ENCODE measurements around the gene ZFHX3.

ZFHX3 gene

DNA sequence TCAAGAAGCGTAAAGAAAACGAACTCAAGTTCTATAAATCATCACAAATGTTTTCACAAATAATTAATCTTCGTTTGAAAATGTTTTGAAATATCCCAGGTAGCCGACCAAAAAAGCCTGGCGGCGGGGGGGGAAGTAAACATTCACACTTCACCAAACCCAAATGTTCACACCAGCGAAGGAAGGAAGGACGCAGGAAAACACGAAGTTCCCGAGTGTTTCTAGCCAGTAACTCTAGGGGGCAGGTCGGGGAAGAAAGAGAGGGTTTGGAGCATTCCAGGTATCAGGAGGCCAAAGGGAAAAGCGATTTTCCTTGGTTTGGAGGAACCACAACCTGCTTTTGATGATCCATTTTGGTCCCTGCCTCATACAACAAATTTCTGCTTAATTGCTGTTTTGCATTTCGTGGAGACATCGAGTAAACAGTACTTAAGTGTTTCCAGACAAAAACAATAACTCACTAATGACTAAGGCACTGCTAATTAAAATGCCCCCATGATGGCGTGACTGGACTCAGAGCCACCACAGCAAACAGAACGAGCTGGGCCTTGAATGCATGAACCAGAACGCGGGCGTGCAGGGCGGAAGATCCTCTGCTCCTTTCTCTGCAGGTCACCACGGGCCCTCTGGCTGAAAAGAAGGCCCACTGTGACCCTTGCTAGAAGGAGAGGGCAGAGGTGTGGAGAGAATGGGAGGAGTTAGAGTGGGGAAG lies 16.6 kb downstream of the ZFHX3 start:
- peaks cover 28% of the 10 kb centered on the region for H3K4me1 ChIP-seq
- DNase-seq: no peak
- TF ChIP-seq, protein P1, sequence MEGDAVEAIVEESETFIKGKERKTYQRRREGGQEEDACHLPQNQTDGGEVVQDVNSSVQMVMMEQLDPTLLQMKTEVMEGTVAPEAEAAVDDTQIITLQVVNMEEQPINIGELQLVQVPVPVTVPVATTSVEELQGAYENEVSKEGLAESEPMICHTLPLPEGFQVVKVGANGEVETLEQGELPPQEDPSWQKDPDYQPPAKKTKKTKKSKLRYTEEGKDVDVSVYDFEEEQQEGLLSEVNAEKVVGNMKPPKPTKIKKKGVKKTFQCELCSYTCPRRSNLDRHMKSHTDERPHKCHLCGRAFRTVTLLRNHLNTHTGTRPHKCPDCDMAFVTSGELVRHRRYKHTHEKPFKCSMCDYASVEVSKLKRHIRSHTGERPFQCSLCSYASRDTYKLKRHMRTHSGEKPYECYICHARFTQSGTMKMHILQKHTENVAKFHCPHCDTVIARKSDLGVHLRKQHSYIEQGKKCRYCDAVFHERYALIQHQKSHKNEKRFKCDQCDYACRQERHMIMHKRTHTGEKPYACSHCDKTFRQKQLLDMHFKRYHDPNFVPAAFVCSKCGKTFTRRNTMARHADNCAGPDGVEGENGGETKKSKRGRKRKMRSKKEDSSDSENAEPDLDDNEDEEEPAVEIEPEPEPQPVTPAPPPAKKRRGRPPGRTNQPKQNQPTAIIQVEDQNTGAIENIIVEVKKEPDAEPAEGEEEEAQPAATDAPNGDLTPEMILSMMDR (IDR thresholded peaks at IDR 0.05; ENCODE audit: low read depth, low read length): peak; percentile 41; the same call in 1 of the 2 replicates
- H3K9me3 ChIP-seq: no peaks in the 10 kb centered on the region
- H3K36me3 ChIP-seq: no peaks in the 10 kb centered on the region
- H3K27me3 ChIP-seq: no peaks in the 10 kb centered on the region
- no peak overlapping the region for H3K4me3 ChIP-seq (ENCODE audit: low read depth, low read length)

DNA sequence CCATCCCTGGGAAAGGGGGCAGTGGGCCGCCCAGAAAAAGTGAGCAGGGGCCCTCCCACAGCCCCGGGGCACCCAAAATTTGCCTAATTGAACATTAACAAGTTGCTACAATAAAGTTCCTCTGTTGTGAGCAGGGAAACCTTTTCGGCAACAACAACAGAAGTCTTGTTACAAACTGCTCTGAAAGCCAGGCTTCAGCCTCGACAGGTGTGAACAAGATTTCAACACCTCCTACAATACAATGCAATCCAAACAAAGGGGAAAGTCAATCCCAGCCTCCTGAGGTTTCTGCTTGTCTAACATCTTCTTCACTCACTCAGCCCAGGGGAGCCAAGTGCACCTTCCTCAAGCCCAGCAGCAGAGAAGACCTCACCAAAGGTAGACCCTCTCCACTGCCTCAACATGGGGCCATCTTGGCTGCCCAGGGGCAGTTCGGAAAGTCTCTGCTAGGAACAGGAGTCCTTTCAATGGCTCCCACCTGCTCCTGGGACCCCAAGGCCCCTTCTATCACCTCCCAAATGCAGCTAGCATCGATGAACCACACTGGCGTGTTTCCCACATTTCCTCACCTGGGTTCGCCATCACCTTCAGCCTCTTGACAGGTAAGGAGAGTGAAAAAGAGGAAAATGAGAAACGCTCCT lies 19.1 kb downstream of the ZFHX3 start:
- no peak overlapping the region for H3K4me3 ChIP-seq (ENCODE audit: low read depth, low read length)
- H3K36me3 ChIP-seq: no peaks in the 10 kb centered on the region
- H3K9me3 ChIP-seq: no peaks in the 10 kb centered on the region
- H3K27me3 ChIP-seq: no peaks in the 10 kb centered on the region
- TF ChIP-seq, protein P1 (IDR thresholded peaks at IDR 0.05; ENCODE audit: low read depth, low read length): no peak
- H3K4me1 ChIP-seq: peaks cover 26% of the 10 kb centered on the region
- no peak for DNase-seq

DNA sequence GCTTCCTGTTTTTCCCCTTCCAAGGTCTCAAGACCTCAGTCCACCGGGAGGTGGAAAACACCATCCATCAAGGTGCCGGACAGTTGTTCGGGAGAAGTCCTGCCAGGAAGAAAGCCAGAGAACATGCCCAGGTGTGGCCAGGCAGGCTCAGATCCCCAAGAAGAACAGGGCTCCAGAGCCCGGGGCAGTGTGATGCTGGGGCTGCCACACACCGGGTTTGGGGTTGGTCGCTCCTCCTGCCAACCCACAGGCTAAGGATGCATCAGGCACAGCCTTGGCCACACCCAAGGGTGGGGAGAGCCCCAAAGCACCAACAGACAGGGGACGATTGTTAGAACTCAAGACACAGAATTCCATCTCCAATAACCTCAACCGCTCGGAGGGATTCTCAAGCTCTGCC lies 19.7 kb downstream of the ZFHX3 start:
- Histone ChIP-seq H3K9me3 (no peaks in the 10 kb centered on the region), H3K4me3 (ENCODE audit: low read depth, low read length) (no peak overlapping the region), H3K36me3 (no peaks in the 10 kb centered on the region), H3K4me1 (peaks cover 26% of the 10 kb centered on the region), H3K27me3 (no peaks in the 10 kb centered on the region)
- TF ChIP-seq, protein P1 (IDR thresholded peaks at IDR 0.05; ENCODE audit: low read depth, low read length): no peak
- DNase-seq: no peak

DNA sequence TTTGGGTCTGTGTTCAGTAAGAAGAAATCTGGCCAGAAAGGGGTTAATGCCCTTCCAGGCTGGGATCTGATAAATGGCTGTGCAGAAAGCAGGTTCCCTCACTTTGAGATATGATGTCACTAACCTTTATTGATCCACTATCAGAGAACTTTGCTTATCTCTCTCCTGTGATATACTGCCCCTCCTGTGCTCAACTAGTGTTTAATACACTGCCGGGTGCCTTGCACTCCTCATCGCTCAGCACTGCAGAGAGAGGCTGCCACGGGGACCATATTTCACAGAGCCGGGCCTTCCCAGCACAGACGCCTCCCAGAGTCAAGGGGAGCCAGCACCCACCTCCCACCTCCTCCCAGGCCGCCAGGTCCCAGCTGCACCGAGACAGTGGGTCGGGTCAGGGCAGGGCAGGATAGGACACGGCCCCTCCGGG lies 20.2 kb downstream of the ZFHX3 start:
- Histone ChIP-seq H3K4me1 (peaks cover 26% of the 10 kb centered on the region), H3K4me3 (ENCODE audit: low read depth, low read length) (no peak overlapping the region), H3K9me3 (no peaks in the 10 kb centered on the region), H3K27me3 (no peaks in the 10 kb centered on the region), H3K36me3 (no peaks in the 10 kb centered on the region)
- TF ChIP-seq, protein P1 (IDR thresholded peaks at IDR 0.05; ENCODE audit: low read depth, low read length): no peak
- no peak for DNase-seq

DNA sequence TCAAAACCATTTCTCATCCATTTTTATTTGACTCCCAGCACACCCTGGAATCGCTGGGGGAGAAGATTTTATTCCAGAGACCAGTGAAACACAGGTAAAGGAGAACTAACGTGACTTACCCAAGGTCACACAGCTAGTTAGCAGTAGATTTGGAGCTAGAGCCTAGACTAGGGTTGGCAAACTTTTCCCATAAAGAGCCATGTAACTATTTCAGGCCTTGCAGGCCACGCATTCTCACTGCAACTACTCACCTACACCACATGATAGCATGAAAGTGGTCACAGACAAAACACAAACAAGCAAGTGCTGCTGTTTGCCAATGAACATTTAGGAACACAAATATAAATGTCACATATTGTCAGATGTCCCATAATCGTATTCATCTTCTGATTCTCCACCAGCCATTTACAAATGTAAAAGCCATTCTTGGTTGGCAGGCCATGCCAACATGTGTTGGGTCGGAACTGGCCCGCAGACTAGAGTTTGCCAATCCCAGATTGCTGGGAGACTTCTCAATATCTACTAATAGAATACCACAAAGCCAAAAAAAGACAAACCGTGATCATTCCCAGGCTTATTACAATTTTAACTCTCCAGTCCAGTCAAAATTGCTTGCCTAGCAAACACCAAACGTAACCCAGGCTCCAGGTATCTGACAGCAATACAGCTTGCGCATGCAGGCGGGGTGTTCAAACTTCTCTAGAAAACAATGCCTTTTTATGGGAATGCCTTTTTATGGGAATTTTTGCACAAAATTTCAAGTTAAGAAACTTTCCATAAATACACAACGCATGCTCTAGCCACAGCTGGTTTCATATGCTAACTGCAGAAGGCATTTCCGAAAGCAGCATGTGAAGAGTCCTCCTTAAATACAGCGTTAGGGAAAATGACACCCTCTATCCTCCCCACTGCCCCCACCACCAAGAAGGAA lies 20.9 kb downstream of the ZFHX3 start:
- H3K36me3 ChIP-seq: no peaks in the 10 kb centered on the region
- TF ChIP-seq, protein P1 (IDR thresholded peaks at IDR 0.05; ENCODE audit: low read depth, low read length): no peak
- H3K9me3 ChIP-seq: no peaks in the 10 kb centered on the region
- no peak for DNase-seq
- H3K4me1 ChIP-seq: peaks cover 31% of the 10 kb centered on the region
- H3K27me3 ChIP-seq: no peaks in the 10 kb centered on the region
- no peak overlapping the region for H3K4me3 ChIP-seq (ENCODE audit: low read depth, low read length)

All from BE2C (cell line).